ENCODE results near the gene SIGLEC7. TPM values are rescaled to one million over a fixed set of nuclear protein-coding genes. Genes with fewer than 3 reads are reported as not detected.
A peak's percentile ranks its signal among the peaks of the same experiment; 100 is the strongest.

The SIGLEC7 gene
- total and polyA plus RNA-seq, 10 of the 15 experiments (the other 5 are each of a cell fraction or from before 2014, with no cell fraction given): 0.15 TPM; not detected in 9

- no peaks in the 10 kb centered on the region for H4K20me1 ChIP-seq (ENCODE audit: control insufficient read depth, insufficient read depth)
- ATAC-seq (no peak), FAIRE-seq (no peak), DNase-seq (ENCODE audit: low read depth, low spot score) (no peak)
- SMC1A ChIA-PET (ENCODE audit: uncharacterized antibody, unreplicated experiment): no interaction called here
- no TSS peak for BruUV-seq (replicated peaks)
- no peak overlapping the region for H3K9ac ChIP-seq (ENCODE audit: control insufficient read depth, insufficient read depth, low read length)
- no peaks in the 10 kb centered on the region; the same call in 2 of the 3 replicates for H3K9me3 ChIP-seq (replicated peaks; ENCODE audit: control insufficient read depth, insufficient read depth, low read length)
- no peaks in the 10 kb centered on the region for H3K79me2 ChIP-seq (ENCODE audit: control insufficient read depth, insufficient read depth, low read length)
- 68% methylated on average over 9 of the region's 9 CpGs for WGBS (ENCODE audit: insufficient coverage, insufficient replicate concordance, low lambda C conversion rate, missing lambda C conversion rate)
- H3K4me3 ChIP-seq: no peak overlapping the region
- POLR2A ChIA-PET: no interaction called here
- H2AFZ ChIP-seq (ENCODE audit: control insufficient read depth, low read depth, low read length): no peak overlapping the region
- 0 out of 2 replicates have a peak overlapping the region, but pooled peaks have one; percentile 35 for H3K4me2 ChIP-seq (ENCODE audit: control insufficient read depth, insufficient read depth)
- intact Hi-C loops (cut with micrococcal nuclease; ENCODE audit: unreplicated experiment): no loop called here
- H3K4me1 ChIP-seq (ENCODE audit: control insufficient read depth, insufficient read depth, low read length): no peaks in the 10 kb centered on the region
- no peaks in the 10 kb centered on the region for H3K36me3 ChIP-seq (ENCODE audit: control insufficient read depth in 2 of 2, insufficient read depth in 2 of 2, low read length in 1 of 2)
- H3K27me3 ChIP-seq (replicated peaks in 1 of 2; ENCODE audit: control insufficient read depth in 2 of 2, insufficient read depth in 2 of 2, low read length in 1 of 2): peaks cover 0 to 4% of the 10 kb centered on the region in 2 experiments; a peak in 1 of 4 replicates
- TF ChIP-seq NKRF (conservative IDR thresholded peaks at IDR 0.05) (no peak), TCF12 (IDR thresholded peaks at IDR 0.05; ENCODE audit: low read depth, low read length) (no peak), SMC3 (IDR thresholded peaks at IDR 0.05; ENCODE audit: borderline replicate concordance, low read length) (no peak), ZNF274 (IDR thresholded peaks at IDR 0.05; ENCODE audit: insufficient read depth, insufficient read length) (no peak), CREM (IDR thresholded peaks at IDR 0.05; ENCODE audit: low read depth) (no peak), ATF3 (IDR thresholded peaks at IDR 0.05; ENCODE audit: borderline replicate concordance, extremely low read depth, low read depth, low read length) (no peak), TAF1 (IDR thresholded peaks at IDR 0.05; ENCODE audit: borderline replicate concordance, low read depth, low read length) (no peak), ZZZ3 (IDR thresholded peaks at IDR 0.05; ENCODE audit: control insufficient read depth, insufficient read length, low read depth) (no peak), EP300 (IDR thresholded peaks at IDR 0.05; ENCODE audit: borderline replicate concordance in 1 of 2, control insufficient read depth in 1 of 2, low read depth in 2 of 2, low read length in 2 of 2) (no peak), BACH1 (IDR thresholded peaks at IDR 0.05; ENCODE audit: borderline replicate concordance) (no peak), ZNF24 (IDR thresholded peaks at IDR 0.05) (no peak), HDAC6 (IDR thresholded peaks at IDR 0.05; ENCODE audit: unreplicated experiment) (no peak), E2F4 (IDR thresholded peaks at IDR 0.05; ENCODE audit: low read depth, low read length) (no peak), SUZ12 (IDR thresholded peaks at IDR 0.05; ENCODE audit: unreplicated experiment) (no peak), TCF3 (IDR thresholded peaks at IDR 0.05; ENCODE audit: borderline replicate concordance, insufficient read depth, low read depth, low read length) (no peak), BRCA1 (IDR thresholded peaks at IDR 0.05; ENCODE audit: low read depth, low read length) (no peak), DPF2 (IDR thresholded peaks at IDR 0.05) (no peak), TBL1XR1 (IDR thresholded peaks at IDR 0.05; ENCODE audit: low read depth, low read length) (no peak), MTA2 (IDR thresholded peaks at IDR 0.05; ENCODE audit: low read depth) (no peak)
- CTCF ChIA-PET: interaction anchor here (1.6 kb wide), 1 partner anchor 64 kb away, joined by 4 read pairs; no protein-coding TSS in a partner anchor
- RAD21 ChIA-PET (ENCODE audit: unreplicated experiment): no interaction called here
- H3K27ac ChIP-seq (ENCODE audit: control insufficient read depth, insufficient read depth): no peak overlapping the region
- in situ Hi-C loops (cut with MboI): no loop called here
Observed at GRCh38 chr19:51195316-51195586, 53.1 kb downstream of the SIGLEC7 start.

Data from GM12878 (cell line).